Hypothalamus (tissue), 51 donors: ENCODE data around the gene GDI1.

Experiments used
- DNase-seq, 51 donors: peaks; one replicate each; lab custom pipeline; 2025; lab: John Stamatoyannopoulos, UW

The GDI1 gene

GRCh38 chrX:154458954-154459778 lies 22.2 kb downstream of the GDI1 start:
- DNase-seq: peak in 16 of 51 donors; percentile 2 to 30 (median 12)

- DNase-seq: peak in 2 of 51 donors; percentile 6 to 7
Measured at GRCh38 chrX:154459832-154460231, 22.9 kb downstream of the GDI1 start.

- DNase-seq: peak in 2 of 51 donors; percentile 5 to 6
Measured at GRCh38 chrX:154460326-154460725, 23.4 kb downstream of the GDI1 start.

- peak in 18 of 51 donors; percentile 9 to 51 (median 20) for DNase-seq
Measured at GRCh38 chrX:154462396-154462795, 25.4 kb downstream of the GDI1 start.

- no peak for DNase-seq
Measured at GRCh38 chrX:154463611-154464220, 26.8 kb downstream of the GDI1 start.

- no peak for DNase-seq
Measured at GRCh38 chrX:154464806-154465365, 27.9 kb downstream of the GDI1 start.

GRCh38 chrX:154465601-154466000 lies 28.6 kb downstream of the GDI1 start:
- DNase-seq: no peak

GRCh38 chrX:154466036-154466435 lies 29.1 kb downstream of the GDI1 start:
- no peak for DNase-seq

GRCh38 chrX:154466907-154467306 lies 30.0 kb downstream of the GDI1 start:
- DNase-seq: no peak

GRCh38 chrX:154467556-154467955 lies 30.6 kb downstream of the GDI1 start:
- DNase-seq: no peak

GRCh38 chrX:154468217-154468616 lies 31.3 kb downstream of the GDI1 start:
- DNase-seq: no peak

GRCh38 chrX:154469114-154469513 lies 32.2 kb downstream of the GDI1 start:
- no peak for DNase-seq

GRCh38 chrX:154469880-154470279 lies 32.9 kb downstream of the GDI1 start:
- no peak for DNase-seq

- no peak for DNase-seq
Measured at GRCh38 chrX:154470434-154470833, 33.5 kb downstream of the GDI1 start.

GRCh38 chrX:154470914-154471568 lies 34.1 kb downstream of the GDI1 start:
- no peak for DNase-seq

- no peak for DNase-seq
Measured at GRCh38 chrX:154471839-154472684, 35.1 kb downstream of the GDI1 start.

- DNase-seq: no peak
Measured at GRCh38 chrX:154472685-154473632, 36.0 kb downstream of the GDI1 start.

GRCh38 chrX:154473683-154474082 lies 36.7 kb downstream of the GDI1 start:
- DNase-seq: no peak

GRCh38 chrX:154476821-154477220 lies 39.9 kb downstream of the GDI1 start:
- DNase-seq: no peak
